GM18861 (cell line): Measurements from ENCODE around the gene CRYBG2.
"Not testable (repeated sequence)": the region's sequence is repeated elsewhere in the genome, so short reads cannot be mapped to it uniquely, and the experiment has no call there.

Experiments
- ATAC-seq: cut with Tn5 transposase; IDR thresholded peaks from one replicate; pipeline ENCODE4 v1.9.1; 2021; ENCODE audit not compliant: unreplicated experiment

Gene CRYBG2

GRCh38 chr1:26322042-26322331 is 31.9 kb downstream of the CRYBG2 start:
- no peak for ATAC-seq

DNA sequence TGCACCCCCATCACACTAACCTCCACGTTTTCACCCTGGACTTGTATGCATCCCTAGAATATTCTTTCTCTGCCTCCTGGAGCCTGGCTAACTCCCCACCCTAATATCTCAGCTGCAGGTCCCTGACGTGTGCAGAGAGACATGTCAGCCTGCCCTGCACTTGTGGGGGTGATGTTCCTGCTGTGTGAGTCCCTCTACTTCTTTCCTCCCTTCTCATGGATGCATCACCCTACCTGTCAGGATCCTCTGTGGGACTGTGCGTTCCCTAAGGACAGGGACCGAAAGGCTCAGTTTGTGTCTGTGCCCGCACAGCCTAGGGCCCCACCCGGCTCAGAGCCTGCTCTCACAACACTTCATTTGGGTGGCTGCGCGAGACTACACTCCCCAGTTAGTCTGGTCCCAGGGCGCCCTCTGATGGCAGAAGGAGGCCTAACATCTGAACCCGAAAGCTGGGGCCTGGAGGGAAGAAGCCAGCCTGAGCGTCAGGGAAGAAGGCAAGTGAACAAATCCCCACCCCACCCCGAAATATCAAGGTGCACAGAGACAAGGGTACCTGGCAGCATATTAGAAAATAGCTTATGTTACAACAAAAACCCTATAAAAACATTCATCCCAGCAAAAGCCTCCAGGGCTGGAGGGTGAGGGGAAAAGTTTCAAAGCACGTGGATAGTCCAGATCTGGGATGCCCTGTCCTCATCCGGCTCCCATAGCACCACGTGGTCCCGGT is 32.5 kb downstream of the CRYBG2 start:
- ATAC-seq: no peak

GRCh38 chr1:26320896-26321295 is 33.0 kb downstream of the CRYBG2 start:
- no peak for ATAC-seq

- ATAC-seq: no peak
Observed at GRCh38 chr1:26318338-26319064, 35.4 kb downstream of the CRYBG2 start.

DNA sequence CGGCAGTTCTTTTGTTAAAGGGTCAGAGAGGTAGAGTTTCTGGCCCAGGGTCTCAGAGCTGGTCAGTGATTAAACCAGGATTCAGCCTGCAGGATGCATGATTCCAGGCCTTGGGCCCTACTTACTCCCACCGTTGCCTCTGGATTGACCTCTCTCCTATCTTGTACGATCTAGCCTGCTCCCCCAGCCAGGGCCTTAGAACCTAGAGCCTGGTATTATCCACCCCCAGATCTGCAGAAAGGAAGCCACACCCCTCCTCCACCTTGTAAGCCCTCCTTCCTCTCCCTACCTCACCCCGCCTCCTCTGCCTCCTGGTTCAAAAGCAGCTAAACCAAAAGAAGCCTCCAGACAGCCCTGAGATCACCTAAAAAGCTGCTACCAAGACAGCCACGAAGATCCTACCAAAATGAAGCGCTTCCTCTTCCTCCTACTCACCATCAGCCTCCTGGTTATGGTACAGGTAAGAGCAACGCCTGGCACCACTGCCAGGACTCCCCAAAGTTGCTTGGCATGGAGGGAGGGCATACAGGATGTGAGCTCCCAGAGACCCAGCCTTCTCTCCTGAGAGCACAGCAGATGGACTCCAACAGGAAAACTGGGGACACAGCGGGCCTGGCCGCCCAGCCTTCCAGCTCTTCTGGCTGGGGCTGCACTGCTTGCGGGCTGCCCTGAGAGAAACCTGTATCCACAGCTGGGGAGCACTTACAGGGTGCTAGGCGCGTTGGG is 36.2 kb downstream of the CRYBG2 start, which contains the start of gene CD52:
TSS of gene CD52 (plus strand) at position 347 of the 726 bp plus-strand sequence. CDS start at position 407, 60 bp downstream.
- ATAC-seq: no peak

DNA sequence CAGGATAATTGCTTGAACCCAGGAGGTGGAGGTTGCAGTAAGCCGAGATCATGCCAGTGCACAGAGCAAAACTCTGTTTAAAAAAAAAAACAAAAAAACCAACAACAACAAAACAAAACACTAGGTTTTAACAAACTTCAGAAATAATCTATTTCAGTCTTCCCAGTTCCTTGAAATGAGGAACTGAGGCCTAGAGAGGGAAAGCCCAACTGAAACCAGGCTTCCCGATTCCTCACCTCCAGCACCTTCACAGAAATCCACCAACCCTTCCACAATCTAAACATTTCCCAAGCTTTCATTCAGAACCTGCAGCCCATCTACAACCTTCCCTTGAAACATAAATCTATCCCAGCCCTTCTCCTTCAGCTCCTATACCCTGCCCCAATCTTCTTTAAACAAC is 36.8 kb downstream of the CRYBG2 start:
- ATAC-seq: no peak

GRCh38 chr1:26315874-26316850 is 37.8 kb downstream of the CRYBG2 start:
- no peak for ATAC-seq

DNA sequence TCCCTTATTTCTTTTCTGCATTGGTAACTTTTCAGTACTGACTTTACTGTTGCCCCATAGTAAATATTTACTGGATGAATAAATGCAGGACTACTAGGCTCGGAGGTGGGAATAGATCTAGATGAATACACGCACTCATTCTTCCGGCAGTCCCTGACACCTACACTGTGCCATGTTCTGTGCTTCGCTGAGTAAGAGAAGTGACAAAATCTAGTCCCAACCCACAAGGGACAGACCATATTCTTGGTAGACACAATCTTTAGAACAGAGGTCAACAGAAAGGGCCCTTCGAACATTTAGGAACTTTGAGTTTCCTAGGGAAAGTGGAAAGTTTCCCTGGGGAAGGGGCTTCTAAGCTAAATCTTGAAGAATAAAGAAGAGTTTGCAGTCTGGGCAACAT is 39.4 kb downstream of the CRYBG2 start:
- no peak for ATAC-seq

DNA sequence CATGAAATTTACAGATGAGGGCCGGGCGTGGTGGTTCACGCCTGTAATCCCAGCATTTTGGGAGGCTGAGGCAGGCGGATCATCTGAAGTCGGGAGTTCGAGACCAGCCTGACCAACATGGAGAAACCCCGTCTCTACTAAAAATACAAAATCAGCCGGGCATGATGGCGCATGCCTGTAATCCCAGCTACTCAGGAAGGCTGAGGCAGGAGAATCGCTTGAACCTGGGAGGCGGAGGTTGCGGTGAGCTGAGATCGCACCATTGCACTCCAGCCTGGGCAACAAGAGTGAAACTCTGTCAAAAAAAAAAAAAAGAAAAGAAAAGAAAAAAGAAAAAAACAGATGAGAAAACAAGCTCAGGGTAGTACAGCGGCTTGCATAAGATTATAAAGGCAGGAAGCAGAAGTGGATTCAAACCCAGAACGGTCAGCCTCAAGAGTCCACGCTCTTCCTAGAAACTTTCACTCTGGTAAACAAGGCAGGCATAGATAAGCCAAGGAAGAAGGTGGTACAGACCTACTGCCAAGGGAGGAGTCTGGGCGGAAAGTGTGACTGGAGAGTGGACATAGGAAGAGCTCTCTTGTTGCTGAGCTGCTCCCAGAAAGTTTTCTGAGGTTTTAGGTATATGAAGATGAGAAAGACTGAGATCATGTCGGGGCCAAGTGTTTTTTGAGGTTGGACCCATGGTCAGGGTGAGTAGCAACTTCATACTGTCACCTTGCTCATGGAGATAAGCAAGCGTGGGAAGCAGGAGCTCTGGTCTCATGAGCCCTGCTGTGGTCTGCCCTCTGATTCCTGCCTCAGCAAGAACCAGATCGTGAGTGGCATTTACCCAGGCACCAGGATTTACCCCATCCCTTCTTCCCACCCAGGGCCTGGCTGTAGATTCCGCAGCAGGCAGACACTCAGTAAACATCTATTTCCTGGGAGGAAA is 45.7 kb downstream of the CRYBG2 start:
- ATAC-seq: not testable (repeated sequence)

- no peak for ATAC-seq
Observed at GRCh38 chr1:26307363-26307781, 46.6 kb downstream of the CRYBG2 start.

- ATAC-seq: peak; percentile 98
Observed at GRCh38 chr1:26306290-26307229, 47.4 kb downstream of the CRYBG2 start, which contains the start of gene UBXN11. UBXN11 (minus strand) TSS chr1:26306636; CDS start chr1:26302883, 3,753 bp downstream.

- ATAC-seq: no peak
Observed at GRCh38 chr1:26305667-26306289, 48.2 kb downstream of the CRYBG2 start.

DNA sequence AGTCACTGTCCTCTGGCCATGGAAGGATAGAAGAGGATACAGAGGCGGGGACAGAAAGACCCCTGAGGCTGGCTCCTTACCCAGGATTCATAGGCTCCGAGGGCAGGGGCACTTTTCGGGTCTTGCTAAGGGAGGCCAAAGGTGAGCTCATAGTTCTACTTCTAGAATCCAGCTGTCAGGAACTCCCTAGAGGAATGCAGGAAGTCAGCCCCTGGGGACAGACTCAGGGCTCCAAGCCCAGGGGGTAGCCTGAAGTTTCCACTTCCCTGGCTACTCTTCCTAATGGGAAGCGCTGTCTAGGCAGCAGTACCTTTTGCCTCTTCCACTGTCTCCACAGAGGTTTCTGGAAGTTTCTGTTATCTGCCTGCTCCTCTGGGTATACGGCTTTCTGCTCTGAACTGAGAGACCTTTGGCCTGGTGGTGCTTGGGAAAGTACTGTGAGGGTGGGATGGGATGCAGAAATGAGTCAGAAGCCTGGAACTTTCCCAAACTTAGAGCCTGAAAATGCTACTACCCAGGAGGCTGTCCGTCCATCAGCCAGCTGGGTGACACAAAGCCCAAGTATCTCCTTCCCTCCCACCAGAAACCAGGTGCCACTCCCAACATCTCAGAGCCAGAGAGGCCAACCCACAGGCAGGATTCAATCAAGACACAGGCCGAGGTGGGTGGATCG is 51.1 kb downstream of the CRYBG2 start:
- no peak for ATAC-seq

GRCh38 chr1:26300578-26301275 is 53.2 kb downstream of the CRYBG2 start:
- no peak for ATAC-seq

GRCh38 chr1:26297791-26298124 is 56.2 kb downstream of the CRYBG2 start:
- no peak for ATAC-seq

- ATAC-seq: no peak
Observed at GRCh38 chr1:26297057-26297790, 56.7 kb downstream of the CRYBG2 start.
